ENCODE measurements around the gene NFIB.

DNA sequence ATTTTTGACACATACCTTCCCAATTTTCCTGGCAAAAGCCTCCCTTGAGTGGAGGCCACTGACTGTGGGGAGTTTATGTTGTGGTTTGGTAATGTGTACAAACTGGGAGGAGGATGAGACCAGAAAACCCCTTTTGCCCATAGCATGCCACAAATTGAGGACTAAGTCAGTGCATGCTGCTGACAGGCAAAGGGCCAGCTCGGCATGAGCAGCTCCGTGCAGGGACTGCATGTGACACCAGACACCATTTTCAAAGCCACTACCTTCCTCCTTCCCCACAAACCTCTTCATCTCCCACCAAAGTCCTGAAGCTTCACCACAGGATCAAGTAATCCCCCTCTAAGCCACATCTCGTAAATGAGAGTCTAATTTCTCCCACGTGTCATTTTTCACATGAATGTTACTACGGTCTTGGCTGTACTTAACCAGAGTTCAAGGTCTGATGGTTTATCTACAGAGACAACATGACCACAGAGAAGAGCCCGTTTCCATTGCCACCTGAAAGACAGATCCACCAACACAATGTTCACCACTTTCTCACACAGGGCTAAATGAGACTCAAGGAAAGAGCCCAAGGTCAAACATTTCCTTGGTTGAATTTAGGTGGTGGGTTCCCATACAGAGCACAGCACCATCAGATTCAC, 106.5 kb downstream of the NFIB start:
- TF ChIP-seq EZH2 (IDR thresholded peaks at IDR 0.05; ENCODE audit: insufficient read depth, poor library complexity, severe bottlenecking) (no peak), EZH2phosphoT487 (IDR thresholded peaks at IDR 0.05; ENCODE audit: insufficient read depth, low read depth) (no peak)

All from GM23248 (cell line).